ENCODE measurements around the gene GTF3C6.
"Not testable (repeated sequence)": the region's sequence is repeated elsewhere in the genome, so short reads cannot be mapped to it uniquely, and the experiment has no call there.

GTF3C6 gene

DNA sequence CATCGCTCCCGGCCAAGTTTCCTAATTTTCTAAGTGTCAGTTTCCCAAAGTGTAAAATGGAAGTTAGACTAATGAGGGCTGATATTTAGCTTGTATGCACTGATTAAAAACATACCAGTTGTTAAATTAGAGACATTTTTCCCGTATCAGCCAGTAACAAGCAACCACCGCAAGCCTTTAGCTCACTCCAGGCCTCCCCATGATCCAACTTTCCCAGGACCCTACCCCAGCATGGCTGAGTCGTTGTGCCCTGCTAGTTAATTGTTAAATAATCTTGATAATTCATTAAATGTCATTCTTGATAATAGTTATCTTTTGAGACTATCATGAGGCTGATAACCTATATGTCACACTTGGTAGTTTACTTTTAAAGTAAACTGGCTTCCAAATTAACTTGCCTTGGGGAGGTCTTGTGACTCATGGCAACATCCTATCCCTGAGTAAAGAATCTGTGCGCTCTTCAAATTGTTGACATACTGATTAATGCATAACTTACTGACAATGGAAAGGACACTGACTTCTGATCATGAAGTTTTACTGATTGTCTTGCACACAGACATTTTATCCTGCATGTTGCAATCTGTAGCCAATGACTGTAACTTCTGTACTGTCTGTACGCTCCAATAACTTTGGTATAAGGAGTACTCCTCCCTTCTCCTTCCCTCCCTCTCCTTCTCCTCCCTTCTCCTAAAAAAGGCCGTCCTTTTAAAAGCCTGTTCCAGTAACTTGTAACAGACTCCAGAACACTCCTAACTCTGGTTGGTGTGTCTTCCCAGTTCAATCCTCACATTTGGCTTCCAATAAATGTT is 6.3 kb upstream of the GTF3C6 start:
- Histone ChIP-seq H3K4me1 (ENCODE audit: low read length) (peaks cover 5% of the 10 kb centered on the region), H3K4me3 (ENCODE audit: low read length) (no peak overlapping the region), H3K9me3 (ENCODE audit: insufficient read depth, low read length) (no peaks in the 10 kb centered on the region), H3K9ac (ENCODE audit: low read length) (no peak overlapping the region), H3K79me2 (ENCODE audit: low read length) (no peaks in the 10 kb centered on the region), H4K20me1 (ENCODE audit: insufficient read depth, low read length) (no peaks in the 10 kb centered on the region), H2AFZ (ENCODE audit: low read depth, low read length) (no peak overlapping the region), H3K27me3 (ENCODE audit: low read depth, low read length) (no peaks in the 10 kb centered on the region), H3K4me2 (ENCODE audit: low read length) (no peak overlapping the region), H3K27ac (ENCODE audit: low read length) (no peak overlapping the region), H3K36me3 (replicated peaks; ENCODE audit: low read depth, low read length) (no peaks in the 10 kb centered on the region)
- no peak for TF ChIP-seq CTCF (IDR thresholded peaks at IDR 0.05; ENCODE audit: low read depth, low read length)
- no peak for TF ChIP-seq EZH2phosphoT487 (IDR thresholded peaks at IDR 0.05; ENCODE audit: low read depth)

- Histone ChIP-seq H3K79me2 (ENCODE audit: low read length) (peaks cover 2% of the 10 kb centered on the region), H3K4me1 (ENCODE audit: low read length) (peaks cover 8% of the 10 kb centered on the region), H3K9me3 (ENCODE audit: insufficient read depth, low read length) (no peaks in the 10 kb centered on the region), H3K4me3 (ENCODE audit: low read length) (no peak overlapping the region), H3K4me2 (ENCODE audit: low read length) (no peak overlapping the region), H3K9ac (ENCODE audit: low read length) (no peak overlapping the region), H3K27me3 (ENCODE audit: low read depth, low read length) (no peaks in the 10 kb centered on the region), H2AFZ (ENCODE audit: low read depth, low read length) (no peak overlapping the region), H4K20me1 (ENCODE audit: insufficient read depth, low read length) (no peaks in the 10 kb centered on the region), H3K27ac (ENCODE audit: low read length) (no peak overlapping the region), H3K36me3 (replicated peaks; ENCODE audit: low read depth, low read length) (no peaks in the 10 kb centered on the region)
- TF ChIP-seq EZH2phosphoT487 (IDR thresholded peaks at IDR 0.05; ENCODE audit: low read depth) (no peak), CTCF (IDR thresholded peaks at IDR 0.05; ENCODE audit: low read depth, low read length) (no peak)
These were observed 4.7 kb upstream of the GTF3C6 start for GRCh38 chr6:110953633-110954303.

- H2AFZ ChIP-seq (ENCODE audit: low read depth, low read length), result no peak overlapping the region
- no peaks in the 10 kb centered on the region for H4K20me1 ChIP-seq (ENCODE audit: insufficient read depth, low read length)
- peaks cover 5% of the 10 kb centered on the region for H3K36me3 ChIP-seq (replicated peaks; ENCODE audit: low read depth, low read length)
- H3K9me3 ChIP-seq (ENCODE audit: insufficient read depth, low read length), result no peaks in the 10 kb centered on the region
- no peak overlapping the region for H3K4me3 ChIP-seq (ENCODE audit: low read length)
- TF ChIP-seq CTCF (IDR thresholded peaks at IDR 0.05; ENCODE audit: low read depth, low read length) (no peak), EZH2phosphoT487 (IDR thresholded peaks at IDR 0.05; ENCODE audit: low read depth) (no peak)
- no peaks in the 10 kb centered on the region for H3K27me3 ChIP-seq (ENCODE audit: low read depth, low read length)
- no peak overlapping the region for H3K9ac ChIP-seq (ENCODE audit: low read length)
- no peak overlapping the region for H3K27ac ChIP-seq (ENCODE audit: low read length)
- H3K79me2 ChIP-seq (ENCODE audit: low read length), result peaks cover 12% of the 10 kb centered on the region
- H3K4me2 ChIP-seq (ENCODE audit: low read length), result no peak overlapping the region
- peaks cover 3% of the 10 kb centered on the region; the same call in 1 of the 2 replicates for H3K4me1 ChIP-seq (ENCODE audit: low read length)
These were observed 1.5 kb downstream of the GTF3C6 start for GRCh38 chr6:110960014-110960390.

- not testable (repeated sequence) for H3K27me3 ChIP-seq (ENCODE audit: low read depth, low read length); H3K9me3 ChIP-seq (ENCODE audit: insufficient read depth, low read length); H3K27ac ChIP-seq (ENCODE audit: low read length); H3K4me1 ChIP-seq (ENCODE audit: low read length); H3K4me2 ChIP-seq (ENCODE audit: low read length); H4K20me1 ChIP-seq (ENCODE audit: insufficient read depth, low read length); H2AFZ ChIP-seq (ENCODE audit: low read depth, low read length); H3K4me3 ChIP-seq (ENCODE audit: low read length); H3K9ac ChIP-seq (ENCODE audit: low read length)
- H3K79me2 ChIP-seq (ENCODE audit: low read length), result peaks cover 12% of the 10 kb centered on the region
- peaks cover 14% of the 10 kb centered on the region for H3K36me3 ChIP-seq (replicated peaks; ENCODE audit: low read depth, low read length)
These were observed 4.1 kb downstream of the GTF3C6 start for GRCh38 chr6:110962636-110963035.

Measured in OCI-LY3 (cell line).